ENCODE results near the gene UXS1. TPM values are rescaled to one million over a fixed set of nuclear protein-coding genes. Genes with fewer than 3 reads are reported as not detected.

The UXS1 gene
- 31.6 and 34.8 TPM in 2 replicates for total RNA-seq (ENCODE audit: low replicate concordance)

DNA sequence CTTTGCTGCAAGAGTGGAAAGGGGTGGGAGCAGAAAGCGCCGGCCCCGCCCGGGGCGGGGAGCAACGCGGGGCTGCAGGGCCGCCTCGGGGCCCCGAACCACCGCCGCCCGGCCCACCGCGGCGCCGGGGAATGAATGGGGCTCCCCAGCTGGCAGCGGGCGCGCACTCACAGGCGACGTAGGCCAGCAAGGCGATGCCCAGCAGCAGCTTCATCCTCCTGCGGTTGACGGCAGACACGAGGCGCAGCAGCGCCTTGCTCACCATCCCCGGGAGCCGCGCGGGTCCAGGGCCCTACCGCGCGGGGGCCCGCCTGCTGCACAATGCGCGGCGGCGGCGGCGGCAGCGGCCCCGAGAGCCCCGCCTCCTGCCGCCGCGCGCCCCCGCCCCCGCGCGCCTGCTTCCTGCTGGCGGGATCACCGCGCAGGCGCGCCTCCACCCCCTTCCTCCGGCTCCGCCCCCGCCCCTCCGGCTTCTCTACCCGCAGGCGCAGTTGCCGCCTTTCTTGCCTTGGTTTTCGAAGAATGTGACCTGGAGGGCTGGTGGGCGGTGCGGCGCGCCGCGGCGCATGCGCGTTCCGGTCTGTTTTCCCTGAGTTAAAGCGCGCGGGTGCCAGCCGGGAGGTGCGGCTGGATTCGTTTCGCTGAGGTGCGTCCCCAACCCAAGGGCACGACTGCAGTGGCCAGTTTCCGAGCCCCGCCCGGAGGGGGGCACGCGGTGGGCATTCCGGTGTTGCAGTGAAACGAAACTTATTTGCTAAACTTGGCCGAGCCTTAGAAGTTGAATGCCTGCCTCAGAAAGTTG lies at the start of gene UXS1:
UXS1 (minus strand) TSS at position 325 of the 802 bp plus-strand sequence; CDS start at position 265, 60 bp downstream.

